Daoy (cell line): Measurements from ENCODE around the gene TAOK1. TPM values are rescaled to one million over a fixed set of nuclear protein-coding genes. Genes with fewer than 3 reads are reported as not detected.
"Not testable (repeated sequence)": the region's sequence is repeated elsewhere in the genome, so short reads cannot be mapped to it uniquely, and the experiment has no call there.

Experiments
- DNase-seq: peaks from one replicate; pipeline ENCODE4 v3.0.0-alpha.2; 2015; ENCODE audit warnings: low read depth
- total RNA-seq: library from RNA; depleted of rRNA; stranded (reverse); fragments of >200 nt; shearing (Covaris generic); gene quantifications from 2 replicates; pipeline ENCODE4 v1.2.3, GENCODE V29; 2014

The TAOK1 gene
- total RNA-seq, 1 experiment from 2014 or later, result 27.5 TPM

GRCh38 chr17:29443041-29443739 lies 53.0 kb downstream of the TAOK1 start:
- DNase-seq, result no peak

- DNase-seq, result no peak
Observed at GRCh38 chr17:29444589-29444988, 54.4 kb downstream of the TAOK1 start.

DNA sequence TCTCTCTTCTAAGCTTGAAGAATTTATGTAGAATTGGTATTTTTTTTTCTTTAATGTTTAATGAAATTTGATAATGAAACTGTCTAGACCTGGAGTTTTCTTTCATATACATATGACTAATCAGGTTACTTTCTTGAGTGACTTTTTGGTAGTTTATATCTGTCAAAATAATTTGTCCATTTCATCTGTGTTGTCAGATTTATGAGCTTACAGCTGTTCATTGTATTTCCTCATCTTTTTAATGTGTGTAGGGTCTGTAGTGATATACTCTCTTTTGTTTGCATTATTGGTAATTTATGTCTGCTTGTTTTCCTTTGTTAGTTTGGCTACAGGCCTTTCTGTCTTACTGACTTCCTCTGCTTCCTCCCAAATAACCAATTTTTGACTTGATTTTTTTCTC lies 55.7 kb downstream of the TAOK1 start:
- no peak for DNase-seq

DNA sequence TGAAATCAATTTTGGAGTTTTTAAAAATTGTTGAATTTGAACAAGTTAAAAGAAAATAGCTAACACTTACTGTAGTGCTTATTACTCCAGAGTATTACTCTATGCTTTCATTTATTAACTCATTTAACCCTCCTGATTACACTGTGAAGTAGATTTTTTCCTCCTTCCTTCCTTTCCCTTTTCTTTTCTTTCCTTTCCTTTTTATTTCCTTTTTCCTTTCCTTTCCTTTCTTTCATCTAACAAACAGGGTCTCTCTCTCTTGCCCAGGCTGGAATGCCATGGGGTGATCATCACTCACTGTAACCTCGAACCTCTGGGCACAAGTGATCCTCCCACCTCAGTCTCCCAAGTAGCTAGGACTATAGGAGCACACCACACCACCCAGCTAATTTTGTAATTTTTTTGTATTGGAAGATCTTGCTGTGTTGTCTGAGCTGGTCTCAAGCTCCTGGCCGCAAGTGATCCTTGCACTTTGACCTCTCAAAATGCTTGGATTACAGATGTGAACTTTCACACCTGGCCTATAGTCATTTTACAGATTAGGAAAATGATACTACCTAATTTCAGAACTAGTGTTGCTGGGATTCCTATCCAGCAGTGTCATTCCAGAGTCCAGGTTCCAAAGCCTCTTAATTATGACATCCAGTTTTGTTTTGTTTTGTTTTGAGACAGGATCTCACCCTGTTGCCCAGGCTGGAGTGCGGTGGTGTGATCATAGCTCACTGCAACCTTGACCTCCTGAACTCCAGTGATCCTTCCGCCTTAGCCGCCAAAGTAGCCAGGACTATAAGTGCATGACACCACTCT lies 59.9 kb downstream of the TAOK1 start:
- DNase-seq, result no peak

DNA sequence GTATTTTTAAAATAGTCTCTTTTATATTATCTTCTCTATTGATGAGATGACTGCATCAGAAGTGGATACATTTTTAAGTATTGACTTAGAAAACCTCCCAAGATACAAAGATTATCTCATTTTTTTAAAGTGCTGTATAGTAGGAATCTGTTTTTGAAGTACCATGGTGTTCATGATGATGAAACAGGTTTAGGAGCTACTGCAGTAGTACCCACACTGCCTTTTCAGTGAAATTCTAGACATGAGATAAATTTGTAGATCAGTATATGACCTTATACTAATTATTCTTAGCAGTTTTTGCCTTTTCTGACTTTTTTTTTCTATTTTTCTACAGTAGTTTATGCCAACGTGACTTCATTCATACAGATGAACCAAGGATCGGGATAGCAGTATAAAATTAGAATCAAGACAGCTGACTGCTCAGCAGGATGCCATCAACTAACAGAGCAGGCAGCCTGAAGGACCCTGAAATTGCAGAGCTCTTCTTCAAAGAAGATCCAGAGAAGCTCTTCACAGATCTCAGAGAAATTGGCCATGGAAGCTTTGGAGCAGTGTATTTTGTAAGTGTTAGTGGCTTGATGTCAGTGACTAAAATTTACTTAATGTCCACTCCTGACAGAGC lies 61.1 kb downstream of the TAOK1 start:
- DNase-seq, result no peak

GRCh38 chr17:29458066-29458465 lies 67.9 kb downstream of the TAOK1 start:
- no peak for DNase-seq

GRCh38 chr17:29461483-29462206 lies 71.5 kb downstream of the TAOK1 start:
- DNase-seq, result no peak

- no peak for DNase-seq
Observed at GRCh38 chr17:29469276-29469675, 79.1 kb downstream of the TAOK1 start.

DNA sequence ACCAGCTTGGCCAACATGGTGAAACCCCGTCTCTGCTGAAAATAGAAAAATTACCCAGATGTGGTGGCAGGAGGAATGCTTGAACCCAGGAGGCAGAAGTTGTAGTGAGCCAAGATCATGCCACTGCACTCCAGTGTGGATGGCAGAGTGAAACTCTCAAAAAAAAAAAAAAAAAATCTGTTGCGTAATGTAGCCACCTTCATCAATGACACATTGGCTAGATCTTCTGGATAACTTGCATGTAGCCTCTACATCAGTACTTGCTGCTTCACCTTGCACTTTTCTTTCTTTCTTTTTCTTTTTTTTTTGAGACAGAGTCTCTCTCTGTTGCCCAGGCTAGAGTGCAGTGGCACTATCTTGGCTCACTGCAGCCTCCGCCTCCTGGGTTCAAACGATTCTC lies 83.3 kb downstream of the TAOK1 start:
- not testable (repeated sequence) for DNase-seq

DNA sequence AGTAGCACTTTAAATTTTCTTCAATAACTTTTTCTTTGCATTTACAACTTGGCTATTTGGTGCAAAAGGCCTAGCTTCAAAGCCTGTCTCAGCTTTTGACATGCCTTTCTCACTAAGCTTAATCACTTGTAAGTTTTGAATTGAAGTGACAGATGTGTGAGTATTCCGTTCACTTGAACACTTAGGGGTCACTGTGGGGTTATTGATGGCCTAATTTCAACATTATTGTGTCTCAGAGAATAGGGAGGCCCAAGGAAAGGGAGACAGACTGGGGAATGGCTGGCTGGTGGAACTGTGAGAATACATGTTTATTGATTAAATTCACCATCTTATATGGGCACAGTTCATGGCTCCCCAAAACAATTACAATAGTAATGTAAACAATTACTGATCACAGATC lies 84.1 kb downstream of the TAOK1 start:
- DNase-seq, result no peak

- no peak for DNase-seq
Observed at GRCh38 chr17:29475891-29476290, 85.7 kb downstream of the TAOK1 start.

DNA sequence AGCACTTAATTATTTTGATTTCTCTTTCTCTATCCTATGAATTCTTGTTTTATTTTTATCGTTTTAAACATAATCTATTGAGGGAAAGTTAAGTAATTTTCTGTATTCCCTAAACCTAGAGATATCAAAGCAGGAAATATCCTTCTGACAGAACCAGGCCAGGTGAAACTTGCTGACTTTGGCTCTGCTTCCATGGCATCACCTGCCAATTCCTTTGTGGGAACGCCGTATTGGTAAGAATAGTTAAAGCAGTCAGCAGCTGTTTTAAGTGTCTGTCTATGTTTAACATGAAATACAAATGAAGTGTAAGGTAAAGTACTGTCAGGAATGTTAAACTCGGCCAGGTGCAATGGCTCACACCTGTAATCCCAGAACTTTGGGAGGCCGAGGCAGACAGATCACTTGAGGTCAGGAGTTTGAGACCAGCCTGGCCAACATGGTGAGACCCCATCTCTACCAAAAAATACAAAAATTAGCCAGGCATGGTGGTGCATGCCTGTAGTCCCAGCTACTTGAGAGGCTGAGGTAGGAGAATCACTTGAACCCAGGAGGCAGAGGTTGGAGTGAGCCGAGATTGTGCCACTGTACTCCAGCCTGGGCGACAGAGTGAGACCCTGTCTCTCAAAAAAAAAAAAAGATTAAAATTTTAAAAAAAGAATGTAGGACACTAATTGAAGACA lies 90.2 kb downstream of the TAOK1 start:
- not testable (repeated sequence) for DNase-seq

DNA sequence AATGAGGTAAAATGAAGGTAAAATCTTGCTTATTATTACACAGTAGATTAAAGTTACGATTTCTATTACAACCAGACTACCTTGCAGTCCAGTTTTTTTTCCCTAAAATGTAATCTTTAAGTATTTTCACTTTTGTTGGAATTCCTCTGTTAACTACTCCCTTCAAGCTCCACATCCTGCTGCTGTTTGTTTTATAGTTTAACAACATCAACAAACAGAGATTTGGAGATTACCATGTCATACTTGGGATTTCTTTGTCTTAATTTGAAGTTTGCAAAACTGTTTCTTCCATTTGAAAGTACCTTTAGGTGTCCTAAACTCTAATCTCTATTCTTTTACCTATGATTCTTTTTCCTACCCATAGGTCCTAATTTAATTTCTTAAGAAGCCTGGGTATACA lies 93.3 kb downstream of the TAOK1 start:
- DNase-seq, result no peak

DNA sequence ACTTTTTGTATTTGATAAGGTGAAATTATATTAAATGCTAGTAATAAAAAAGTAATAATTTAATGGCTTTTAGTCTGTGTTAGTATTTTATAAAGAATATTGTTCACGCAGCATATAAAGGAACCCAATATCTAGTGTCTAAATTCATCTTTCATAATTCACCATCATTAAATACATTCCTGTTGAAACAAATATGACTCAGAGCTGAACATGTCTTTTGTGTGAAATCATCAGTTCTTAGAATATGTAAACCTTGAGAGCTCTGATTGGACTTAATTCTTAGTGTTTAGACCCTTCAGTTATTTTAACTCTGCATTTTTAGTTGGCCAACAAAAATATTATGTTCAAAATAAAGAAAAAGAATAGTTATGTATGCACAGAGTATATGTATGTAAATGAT lies 104.8 kb downstream of the TAOK1 start:
- DNase-seq, result no peak

GRCh38 chr17:29504711-29505110 lies 114.5 kb downstream of the TAOK1 start:
- no peak for DNase-seq

DNA sequence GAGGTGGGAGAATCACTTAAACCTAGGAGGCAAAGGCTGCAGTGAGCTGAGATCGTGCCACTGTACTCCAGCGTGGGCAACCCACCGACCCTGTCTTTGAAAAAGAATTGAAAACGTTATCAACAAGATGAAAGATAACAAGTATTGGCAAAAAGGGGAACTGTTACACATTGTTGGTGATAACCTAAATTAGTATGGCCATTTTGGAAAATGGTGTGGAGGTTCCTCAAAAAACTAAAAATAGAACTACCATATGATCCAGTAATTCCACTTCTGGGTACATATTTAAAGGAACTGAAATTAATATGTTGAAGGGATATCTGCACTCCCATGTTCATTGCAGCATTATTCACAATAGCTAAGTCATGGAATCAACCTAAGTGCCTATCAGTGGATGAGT lies 115.7 kb downstream of the TAOK1 start:
- no peak for DNase-seq

- DNase-seq, result no peak
Observed at GRCh38 chr17:29510953-29511352, 120.8 kb downstream of the TAOK1 start.

DNA sequence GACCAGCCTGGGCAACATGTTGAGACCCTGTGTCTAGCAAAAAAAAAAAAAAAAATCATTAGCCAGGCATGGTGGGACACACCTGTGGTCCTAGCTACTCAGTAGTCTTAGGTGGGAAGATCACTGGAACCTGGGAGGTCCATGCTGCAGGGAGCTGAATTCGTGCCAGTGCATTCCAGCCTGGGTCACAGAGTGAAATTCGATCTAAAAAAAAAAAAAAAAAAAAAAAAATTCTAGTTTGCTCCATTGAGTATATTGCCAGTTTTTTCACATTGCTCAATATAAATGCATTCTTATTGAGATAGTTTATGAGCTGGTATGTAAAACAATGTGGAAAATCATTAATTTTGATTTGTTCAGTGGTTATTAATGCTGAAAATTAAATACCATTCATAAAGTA lies 124.6 kb downstream of the TAOK1 start:
- peak; percentile 4 for DNase-seq

DNA sequence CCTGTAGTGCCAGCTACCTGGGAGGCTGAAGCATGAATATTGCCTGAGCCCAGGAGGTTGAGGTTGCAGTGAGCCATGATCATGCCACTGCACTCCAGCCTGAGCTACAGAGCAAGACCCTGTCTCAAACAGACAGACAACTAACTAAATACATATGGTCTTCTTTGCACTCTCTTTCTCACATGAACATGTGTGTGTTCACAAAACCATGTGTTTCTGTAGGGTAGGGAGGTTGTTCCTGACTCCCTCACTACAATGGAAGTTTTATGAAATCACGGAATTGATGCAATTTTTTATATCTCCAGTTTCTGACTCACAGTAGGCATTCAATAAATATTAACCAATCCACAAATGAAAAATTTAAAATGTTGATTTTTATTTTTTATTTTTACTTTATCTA lies 128.2 kb downstream of the TAOK1 start:
- no peak for DNase-seq

DNA sequence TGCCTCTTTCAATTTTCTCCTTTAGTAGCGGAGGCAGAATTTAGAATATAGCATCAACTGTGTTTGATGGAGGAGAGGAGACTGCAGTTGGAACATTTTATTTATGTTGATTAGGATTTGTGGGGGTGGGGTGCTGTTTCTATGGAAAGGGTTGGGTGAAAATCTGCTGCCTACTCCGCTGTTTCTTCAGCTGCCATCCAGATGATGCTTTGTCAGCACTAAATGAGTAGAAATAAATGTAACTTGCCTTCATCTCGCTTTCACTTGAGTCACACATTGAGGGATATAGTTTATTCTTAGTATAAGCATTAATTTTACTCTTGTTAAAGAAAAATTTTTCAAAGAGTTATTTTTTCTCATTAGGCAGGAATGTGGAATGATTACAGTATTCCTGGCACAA lies 134.5 kb downstream of the TAOK1 start:
- DNase-seq, result no peak

- DNase-seq, result no peak
Observed at GRCh38 chr17:29526322-29526721, 136.2 kb downstream of the TAOK1 start.

DNA sequence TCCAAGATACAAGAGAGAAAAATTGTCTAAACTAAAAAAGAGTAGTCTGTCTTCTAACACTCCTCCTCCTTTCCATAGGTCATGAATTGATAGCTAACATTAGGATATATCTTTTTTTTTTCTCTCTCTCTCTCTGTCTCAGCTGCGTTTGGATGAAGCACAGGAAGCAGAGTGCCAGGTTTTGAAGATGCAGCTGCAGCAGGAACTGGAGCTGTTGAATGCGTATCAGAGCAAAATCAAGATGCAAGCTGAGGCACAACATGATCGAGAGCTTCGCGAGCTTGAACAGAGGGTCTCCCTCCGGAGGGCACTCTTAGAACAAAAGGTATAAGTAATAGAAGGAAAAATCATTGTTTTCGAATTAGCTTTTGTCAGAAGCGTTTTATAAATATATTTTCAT lies 143.8 kb downstream of the TAOK1 start:
- no peak for DNase-seq
